T-helper 1 cell treated with Interleukin-12 subunit alpha and Interleukin-12 subunit beta and Interleukin-4 antibody, amounts not matched to agents 30 ng/mL and 1 ng/mL, for 36 hours (primary cell): Measurements from ENCODE around the gene SSX4. TPM values are rescaled to one million over a fixed set of nuclear protein-coding genes. Genes with fewer than 3 reads are reported as not detected.
"Not testable (repeated sequence)": the region's sequence is repeated elsewhere in the genome, so short reads cannot be mapped to it uniquely, and the experiment has no call there.

Source experiments
- intact Hi-C: fragments of 100-400 bp; cut with micrococcal nuclease; formaldehyde crosslinking; loops from one replicate; pipeline ENCODE4 v1.15.1; 2024
- total RNA-seq: library from RNA; stranded (reverse); gene quantifications from 2 replicates; pipeline ENCODE4 v1.2.3, GENCODE V29; 2022

Gene SSX4, protein sequence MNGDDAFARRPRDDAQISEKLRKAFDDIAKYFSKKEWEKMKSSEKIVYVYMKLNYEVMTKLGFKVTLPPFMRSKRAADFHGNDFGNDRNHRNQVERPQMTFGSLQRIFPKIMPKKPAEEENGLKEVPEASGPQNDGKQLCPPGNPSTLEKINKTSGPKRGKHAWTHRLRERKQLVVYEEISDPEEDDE
- not detected in 2 replicates for total RNA-seq

DNA sequence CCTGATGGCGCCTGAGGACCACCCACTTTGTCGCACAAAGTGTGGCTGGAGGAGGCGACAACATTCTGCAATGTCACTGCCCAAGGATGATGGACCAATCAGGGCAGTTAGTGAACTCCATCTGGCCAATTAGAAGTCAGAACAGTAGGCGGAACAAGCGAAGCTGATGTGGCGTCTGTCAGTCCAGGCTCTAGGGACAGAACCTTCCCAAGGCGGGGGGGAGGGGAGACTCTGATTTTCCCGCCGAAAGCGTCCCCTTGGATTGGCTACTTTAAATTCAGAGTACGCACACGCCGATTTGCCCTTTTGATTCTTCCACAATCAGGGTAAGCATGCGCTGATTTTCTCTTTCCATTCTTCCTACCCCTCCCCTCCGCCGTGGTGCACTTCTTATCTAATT is at the start of gene SSX4:
SSX4 (plus strand) TSS at position 301 of the 400 bp plus-strand sequence. CDS start 515 bp downstream, outside the sequence.
- intact Hi-C loops: not testable (repeated sequence)

DNA sequence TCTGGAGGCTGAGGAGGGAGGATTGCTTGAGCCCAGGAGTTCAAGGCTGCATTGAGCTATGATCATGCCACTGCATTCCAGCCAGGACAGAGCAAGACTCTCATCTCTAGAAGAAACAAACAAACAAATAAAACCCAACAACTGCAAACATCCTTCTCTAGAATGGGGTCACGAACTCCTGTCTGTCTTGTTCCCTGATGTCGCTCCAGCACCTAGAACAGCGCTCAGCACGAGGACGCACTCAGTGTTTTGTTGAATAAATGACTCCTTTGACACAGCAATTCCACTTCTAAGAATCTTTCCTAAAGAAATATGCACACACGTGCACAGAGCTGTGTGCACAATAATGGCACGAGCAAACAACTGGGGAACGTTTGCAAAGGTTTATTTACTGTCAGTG is 37.3 kb upstream of the SSX4 start:
- intact Hi-C loops: not testable (repeated sequence)

DNA sequence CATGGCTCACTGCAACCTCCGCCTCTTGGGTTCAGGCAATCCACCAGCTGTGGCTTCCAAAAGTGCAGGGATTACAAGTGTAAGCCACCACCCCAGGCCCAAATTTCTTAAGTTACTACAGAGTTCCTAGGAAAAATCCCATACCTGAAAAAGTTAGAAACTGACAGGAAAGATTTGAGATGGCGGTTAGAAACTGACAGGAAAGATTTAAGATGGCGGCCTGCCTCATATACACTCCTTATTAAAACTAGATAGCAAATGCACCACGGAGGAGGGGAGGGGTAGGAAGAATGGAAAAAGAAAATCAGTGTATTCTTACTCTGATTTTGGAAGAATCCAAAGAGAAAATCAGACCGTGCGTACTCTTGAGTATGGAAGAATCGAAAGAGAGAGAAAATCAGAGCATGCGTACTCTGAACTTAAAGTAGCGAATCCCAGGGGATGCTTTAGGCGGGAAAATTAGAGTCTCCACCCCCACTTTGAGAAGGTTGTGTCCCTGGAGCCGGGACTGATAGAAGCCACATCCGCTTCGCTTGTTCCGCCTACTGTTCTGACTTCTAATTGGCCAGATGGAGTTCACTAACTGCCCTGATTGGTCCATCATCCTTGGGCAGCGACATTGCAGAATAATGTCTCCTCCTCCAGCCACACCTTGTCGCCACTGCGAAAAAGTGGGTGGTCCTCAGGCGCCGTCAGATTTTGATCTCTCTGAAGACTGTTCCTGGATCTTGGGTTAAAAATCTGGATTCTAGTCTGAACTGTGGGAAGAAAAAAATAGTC is 26.8 kb upstream of the SSX4 start, which contains the start of gene SSX3:
SSX3 (minus strand) TSS at position 389 of the 780 bp plus-strand sequence. CDS start 1,454 bp downstream, outside the sequence.
- intact Hi-C loops: not testable (repeated sequence)

DNA sequence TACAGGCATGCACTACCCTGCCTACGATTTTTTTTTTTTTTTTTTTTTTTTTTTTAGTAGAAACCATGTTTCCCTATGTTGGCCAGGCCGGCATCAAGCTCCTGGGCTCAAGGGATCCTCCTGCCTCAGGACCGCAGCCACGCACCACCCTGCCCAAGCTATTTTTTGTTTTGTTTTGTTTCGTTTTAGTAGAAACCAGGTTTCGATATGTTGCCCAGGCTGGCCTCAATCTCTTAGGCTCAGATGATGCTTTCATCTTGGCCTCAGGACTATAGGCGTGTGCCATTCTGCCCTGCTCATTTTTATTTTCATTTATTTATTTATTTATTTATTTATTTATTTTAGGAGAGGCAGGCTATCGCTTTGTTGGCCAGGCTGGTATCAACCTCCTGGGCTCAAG is 25.7 kb upstream of the SSX4 start:
- intact Hi-C loops: no loop called here

DNA sequence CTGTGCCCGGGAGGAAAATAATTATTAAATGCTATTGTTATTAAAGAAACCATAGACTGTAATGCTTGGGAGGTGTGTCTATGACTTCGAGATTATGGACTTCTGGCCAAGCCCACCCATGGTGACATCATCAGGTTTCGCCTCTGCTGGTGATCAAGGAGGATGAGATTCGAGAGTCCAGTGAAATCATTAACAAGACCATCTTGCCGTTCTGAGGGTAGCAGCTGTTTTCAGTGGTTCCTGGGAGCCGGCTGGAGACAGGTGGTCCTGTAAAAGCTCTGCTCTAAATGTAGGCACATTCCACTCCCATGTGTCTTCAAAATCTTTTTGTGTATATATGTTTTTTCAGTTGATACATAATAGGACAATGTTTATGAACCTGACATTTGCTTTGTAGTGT is 24.1 kb upstream of the SSX4 start:
- intact Hi-C loops: not testable (repeated sequence)

DNA sequence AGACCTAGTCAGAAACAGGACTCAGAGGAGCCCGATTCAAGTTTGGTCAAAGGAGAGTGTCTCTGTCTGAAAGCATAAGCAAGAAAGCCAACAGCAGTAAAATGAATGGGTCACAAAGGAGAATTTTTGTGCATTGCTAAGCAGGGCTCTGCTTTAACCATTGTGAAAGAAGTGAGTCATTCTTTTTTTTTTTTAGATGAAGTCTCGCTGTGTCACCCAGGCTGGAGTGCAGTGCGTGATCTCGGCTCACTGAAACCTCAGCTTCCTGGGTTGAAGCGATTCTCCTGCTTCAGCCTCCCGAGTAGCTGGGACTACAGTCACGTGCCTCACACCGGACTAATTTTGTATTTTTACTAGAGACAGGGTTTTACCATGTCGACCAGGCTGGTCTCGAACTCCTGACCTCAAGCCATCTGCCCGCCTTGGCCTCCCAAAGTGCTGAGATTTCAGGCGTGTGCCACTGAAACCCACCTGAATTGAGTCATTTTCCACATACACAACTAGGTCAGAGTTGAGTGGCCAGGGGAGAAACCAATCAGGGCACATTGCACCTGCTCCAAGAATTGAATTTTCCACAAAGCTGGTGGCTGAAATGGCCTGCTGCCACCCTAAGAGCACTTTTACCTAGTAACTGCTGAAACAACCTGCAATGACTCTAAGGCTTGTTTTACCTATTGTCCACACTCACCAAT is 15.5 kb upstream of the SSX4 start:
- intact Hi-C loops: not testable (repeated sequence)

DNA sequence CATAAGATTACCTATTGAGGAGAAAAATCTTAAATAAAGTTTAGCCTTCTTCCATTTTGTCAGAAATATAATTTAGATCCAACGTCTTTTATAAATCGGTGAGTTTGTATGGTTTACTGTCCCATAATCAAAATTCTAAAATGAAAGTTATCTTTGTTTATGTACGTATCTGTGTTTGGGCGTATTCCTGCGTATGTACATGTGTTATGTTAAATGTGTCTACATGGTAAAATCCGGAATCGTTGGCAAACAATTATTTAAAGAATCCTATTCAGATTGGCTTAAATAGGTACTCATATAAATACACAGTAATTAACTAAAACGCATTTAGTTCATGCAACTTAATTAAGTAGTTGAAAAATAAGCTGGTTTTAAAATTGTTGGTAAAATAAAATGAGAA is 12.9 kb upstream of the SSX4 start:
- intact Hi-C loops: not testable (repeated sequence)

DNA sequence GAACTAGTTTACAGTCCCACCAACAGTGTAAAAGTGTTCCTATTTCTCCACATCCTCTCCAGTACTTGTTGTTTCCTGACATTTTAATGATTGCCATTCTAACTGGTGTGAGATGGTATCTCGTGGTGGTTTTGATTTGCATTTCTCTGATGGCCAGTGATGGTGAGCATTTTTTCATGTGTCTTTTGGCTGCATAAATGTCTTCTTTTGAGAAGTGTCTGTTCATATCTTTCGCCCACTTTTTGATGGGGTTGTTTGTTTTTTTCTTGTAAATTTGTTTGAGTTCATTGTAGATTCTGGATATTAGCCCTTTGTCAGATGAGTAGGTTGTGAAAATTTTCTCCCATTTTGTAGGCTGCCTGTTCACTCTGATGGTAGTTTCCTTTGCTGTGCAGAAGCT is 13.6 kb downstream of the SSX4 start:
- intact Hi-C loops: not testable (repeated sequence)

DNA sequence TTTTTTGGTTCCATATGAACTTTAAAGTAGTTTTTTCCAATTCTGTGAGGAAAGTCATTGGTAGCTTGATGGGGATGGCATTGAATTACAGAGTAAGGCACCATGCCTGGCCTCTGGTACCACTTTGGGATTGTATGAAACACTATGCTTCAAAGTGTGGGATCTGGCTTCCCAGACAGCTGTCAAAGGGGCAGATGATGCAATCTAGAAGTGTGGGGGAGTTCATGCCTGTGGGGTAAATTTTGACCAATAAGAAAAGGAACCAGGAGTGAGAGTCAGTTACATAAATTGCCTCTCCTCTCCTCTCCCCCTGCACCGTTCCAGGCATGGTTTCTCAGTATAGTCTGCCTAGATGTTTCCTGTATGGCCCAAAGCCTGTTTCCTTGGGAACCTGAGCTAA is 14.5 kb downstream of the SSX4 start:
- intact Hi-C loops: not testable (repeated sequence)

DNA sequence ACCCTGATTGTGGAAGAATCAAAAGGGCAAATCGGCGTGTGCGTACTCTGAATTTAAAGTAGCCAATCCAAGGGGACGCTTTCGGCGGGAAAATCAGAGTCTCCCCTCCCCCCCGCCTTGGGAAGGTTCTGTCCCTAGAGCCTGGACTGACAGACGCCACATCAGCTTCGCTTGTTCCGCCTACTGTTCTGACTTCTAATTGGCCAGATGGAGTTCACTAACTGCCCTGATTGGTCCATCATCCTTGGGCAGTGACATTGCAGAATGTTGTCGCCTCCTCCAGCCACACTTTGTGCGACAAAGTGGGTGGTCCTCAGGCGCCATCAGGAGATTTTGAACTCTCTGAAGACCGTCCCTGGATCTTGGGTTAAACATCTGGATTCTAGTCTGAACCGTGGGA is 28.5 kb downstream of the SSX4 start, which contains the start of gene SSX4B:
SSX4B (minus strand) TSS at position 101 of the 400 bp plus-strand sequence. CDS start 588 bp downstream, outside the sequence.
- intact Hi-C loops: not testable (repeated sequence)

DNA sequence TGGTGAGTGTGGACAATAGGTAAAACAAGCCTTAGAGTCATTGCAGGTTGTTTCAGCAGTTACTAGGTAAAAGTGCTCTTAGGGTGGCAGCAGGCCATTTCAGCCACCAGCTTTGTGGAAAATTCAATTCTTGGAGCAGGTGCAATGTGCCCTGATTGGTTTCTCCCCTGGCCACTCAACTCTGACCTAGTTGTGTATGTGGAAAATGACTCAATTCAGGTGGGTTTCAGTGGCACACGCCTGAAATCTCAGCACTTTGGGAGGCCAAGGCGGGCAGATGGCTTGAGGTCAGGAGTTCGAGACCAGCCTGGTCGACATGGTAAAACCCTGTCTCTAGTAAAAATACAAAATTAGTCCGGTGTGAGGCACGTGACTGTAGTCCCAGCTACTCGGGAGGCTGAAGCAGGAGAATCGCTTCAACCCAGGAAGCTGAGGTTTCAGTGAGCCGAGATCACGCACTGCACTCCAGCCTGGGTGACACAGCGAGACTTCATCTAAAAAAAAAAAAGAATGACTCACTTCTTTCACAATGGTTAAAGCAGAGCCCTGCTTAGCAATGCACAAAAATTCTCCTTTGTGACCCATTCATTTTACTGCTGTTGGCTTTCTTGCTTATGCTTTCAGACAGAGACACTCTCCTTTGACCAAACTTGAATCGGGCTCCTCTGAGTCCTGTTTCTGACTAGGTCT is 43.8 kb downstream of the SSX4 start:
- intact Hi-C loops: not testable (repeated sequence)

DNA sequence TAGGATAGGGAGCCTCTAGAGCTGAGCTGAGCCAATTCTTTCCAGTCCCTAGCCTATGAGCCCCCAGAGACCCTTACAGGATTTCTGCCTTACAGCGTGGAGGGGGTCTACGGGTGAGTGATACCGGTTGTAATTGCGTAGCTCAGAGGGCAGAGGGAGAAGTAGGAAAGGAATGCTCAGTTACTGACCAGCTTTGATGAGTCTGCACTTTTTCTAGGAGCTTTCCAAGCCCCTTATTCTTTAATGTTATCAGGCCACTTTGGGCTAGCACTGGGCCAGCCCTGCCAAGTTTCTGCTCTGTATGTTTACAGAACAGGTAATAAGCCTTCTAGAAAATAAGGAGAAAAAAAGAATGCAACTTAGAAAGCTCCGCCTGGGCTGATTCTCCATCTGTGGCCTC is 46.3 kb downstream of the SSX4 start:
- intact Hi-C loops: not testable (repeated sequence)

DNA sequence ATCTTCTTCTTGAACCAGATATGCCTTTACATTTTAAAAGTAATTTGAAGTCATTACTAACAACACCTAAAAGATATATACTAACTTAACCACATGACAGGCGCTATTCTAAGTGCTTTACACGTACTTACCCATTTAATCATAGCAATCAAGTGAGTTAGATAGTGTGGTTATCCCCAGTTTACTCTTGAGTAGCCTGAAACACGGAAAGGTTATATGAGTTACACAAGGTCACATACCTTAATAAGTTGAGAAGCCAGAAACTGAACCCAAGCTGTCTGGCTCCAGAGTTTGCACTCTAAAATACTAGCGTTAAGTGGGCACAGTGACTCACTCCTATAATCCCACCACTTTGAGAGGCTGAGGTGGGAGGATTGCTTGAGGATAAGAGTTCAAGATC is 46.8 kb downstream of the SSX4 start:
- intact Hi-C loops: not testable (repeated sequence)

DNA sequence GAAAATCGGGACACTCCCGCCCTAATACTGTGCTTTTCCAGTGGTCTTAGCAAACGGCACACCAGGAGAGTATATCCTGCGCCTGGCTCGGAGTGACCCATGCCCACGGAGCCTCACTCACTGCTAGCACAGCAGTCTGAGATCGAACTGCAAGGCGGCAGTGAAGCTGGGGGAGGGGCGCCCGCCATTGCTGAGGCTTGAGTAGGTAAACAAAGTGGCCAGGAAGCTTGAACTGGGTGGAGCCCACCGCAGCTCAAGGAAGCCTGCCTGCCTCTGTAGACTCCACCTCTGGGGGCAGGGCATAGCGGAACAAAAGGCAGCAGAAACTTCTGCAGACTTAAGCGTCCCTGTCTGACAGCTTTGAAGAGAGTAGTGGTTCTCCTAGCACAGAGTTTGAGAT is 50.4 kb downstream of the SSX4 start:
- intact Hi-C loops: not testable (repeated sequence)

Other genes with a start within 250 kb of the SSX4 start
- not detected in 2 replicates for gene SSX5, start 186.7 kb upstream of the SSX4 start, total RNA-seq
- not detected in 2 replicates for gene SSX1, start 128.1 kb upstream of the SSX4 start, total RNA-seq
- gene SSX3, start 26.8 kb upstream of the SSX4 start, total RNA-seq: not detected in 2 replicates
- not detected in 2 replicates for gene SSX4B, start 28.4 kb downstream of the SSX4 start, total RNA-seq
- 73.9 and 93.1 TPM in 2 replicates for gene SLC38A5, start 86.7 kb downstream of the SSX4 start, total RNA-seq
- 66.3 and 70.4 TPM in 2 replicates for gene FTSJ1, start 92.7 kb downstream of the SSX4 start, total RNA-seq
- 19.1 and 21.3 TPM in 2 replicates for gene PORCN, start 125.5 kb downstream of the SSX4 start, total RNA-seq
- 226 and 227 TPM in 2 replicates for gene EBP, start 138.3 kb downstream of the SSX4 start, total RNA-seq
- gene TBC1D25, start 156.2 kb downstream of the SSX4 start, total RNA-seq: 20.1 and 22.4 TPM in 2 replicates
- 343 and 349 TPM in 2 replicates for gene RBM3, start 190.9 kb downstream of the SSX4 start, total RNA-seq
- gene WDR13, start 214.0 kb downstream of the SSX4 start, total RNA-seq: 50.0 and 55.0 TPM in 2 replicates